HG03575 (cell line): Measurements from ENCODE around the gene GPR141.
"Not testable (repeated sequence)": the region's sequence is repeated elsewhere in the genome, so short reads cannot be mapped to it uniquely, and the experiment has no call there.

Source experiments
- ATAC-seq: cut with Tn5 transposase; IDR thresholded peaks from one replicate; pipeline ENCODE4 v1.9.1; 2021; ENCODE audit not compliant: unreplicated experiment, insufficient number of reproducible peaks, low FRiP score; ENCODE audit errors: extremely low read depth

The GPR141 gene

DNA sequence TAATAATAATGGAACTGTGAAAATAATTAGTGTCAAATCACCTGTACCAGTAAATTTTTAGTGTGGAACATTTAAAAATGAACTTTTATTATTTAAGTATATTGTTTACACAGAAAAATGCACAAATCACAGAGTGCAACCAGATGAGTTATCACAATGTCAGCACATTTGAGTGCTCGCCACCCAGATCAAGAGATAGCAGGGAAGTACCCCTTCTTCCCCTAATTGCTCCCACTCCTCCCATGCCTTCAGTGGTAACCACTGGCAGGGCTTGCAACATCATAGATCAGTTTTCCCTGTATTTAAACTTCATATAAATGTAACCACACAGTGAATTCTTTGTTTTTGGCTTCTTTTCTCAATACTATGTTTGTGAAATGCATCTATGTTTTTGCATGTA lies 7.8 kb upstream of the GPR141 start:
- no peak for ATAC-seq

DNA sequence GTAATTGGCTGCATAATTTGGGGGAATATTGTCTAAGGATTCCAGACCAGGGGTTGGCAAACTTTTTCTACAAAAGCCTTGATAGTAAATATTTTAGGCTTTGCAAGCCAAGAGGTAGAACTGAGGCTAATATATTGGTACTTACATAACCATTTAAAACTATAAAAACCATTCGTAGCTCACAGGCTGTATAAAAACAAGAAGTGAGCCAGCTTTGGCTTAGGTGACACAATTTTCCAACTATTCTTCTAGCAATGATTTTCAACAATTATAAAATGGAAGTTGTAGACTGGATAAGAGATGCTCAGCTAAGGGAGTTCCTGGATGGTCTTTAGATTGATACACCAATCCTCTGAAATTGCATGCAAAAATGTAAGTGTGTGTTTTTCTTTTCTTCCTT lies 1.4 kb downstream of the GPR141 start:
- no peak for ATAC-seq

DNA sequence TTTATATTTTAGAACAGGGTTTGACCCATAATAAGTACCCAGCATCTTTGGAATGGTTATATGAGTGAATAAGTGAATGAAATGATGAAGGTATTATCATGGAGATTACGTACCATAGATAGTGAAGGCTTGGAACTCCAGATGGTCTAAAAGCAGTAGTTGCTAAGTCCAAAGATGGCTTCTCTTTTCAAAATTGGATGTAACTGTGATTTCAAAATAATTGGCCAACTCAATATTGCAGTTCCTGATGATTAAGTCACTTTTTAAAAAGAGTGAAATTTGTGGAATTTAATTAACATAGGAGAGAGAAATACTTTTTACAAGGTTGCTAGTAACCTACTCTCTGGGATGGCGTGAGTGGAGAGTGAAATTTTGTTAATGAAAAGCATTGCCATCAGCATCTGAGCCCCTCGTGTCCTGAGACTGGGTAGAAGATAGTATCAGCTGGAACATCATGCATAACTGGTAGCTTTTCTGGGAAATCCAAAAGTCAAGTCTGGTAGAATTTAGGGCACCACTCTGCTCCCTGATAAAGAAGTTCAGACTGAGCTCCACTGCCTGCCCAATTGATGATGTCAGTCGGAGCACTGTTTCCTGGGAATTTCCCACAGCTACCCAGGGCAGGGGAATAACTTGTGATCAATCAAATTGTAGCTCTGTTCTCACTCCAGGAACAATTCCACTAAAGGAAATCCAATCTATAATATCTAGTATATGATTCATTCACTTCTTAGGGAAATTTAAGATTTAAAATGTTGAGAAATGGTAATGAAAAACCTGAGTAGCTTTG lies 3.2 kb downstream of the GPR141 start:
- no peak for ATAC-seq

DNA sequence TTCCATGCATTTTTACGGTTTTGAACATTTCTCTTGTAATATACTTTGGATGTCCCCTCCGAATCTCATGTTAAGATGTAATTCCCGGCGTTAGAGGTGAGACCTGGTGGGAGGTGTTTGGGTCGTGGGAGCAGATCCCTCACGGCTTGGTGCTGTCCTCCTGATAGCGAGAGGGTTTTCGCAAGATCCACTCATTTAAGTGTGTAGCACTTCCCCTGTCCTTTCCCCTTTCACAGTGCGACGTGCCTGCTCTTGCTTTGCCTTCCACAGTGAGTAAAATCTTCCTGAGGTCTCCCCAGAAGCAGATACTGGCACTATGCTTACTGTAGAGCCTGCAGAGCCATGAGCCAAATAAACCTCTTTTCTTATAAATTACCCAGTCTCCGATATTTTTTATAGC lies 6.6 kb downstream of the GPR141 start:
- ATAC-seq, result no peak

DNA sequence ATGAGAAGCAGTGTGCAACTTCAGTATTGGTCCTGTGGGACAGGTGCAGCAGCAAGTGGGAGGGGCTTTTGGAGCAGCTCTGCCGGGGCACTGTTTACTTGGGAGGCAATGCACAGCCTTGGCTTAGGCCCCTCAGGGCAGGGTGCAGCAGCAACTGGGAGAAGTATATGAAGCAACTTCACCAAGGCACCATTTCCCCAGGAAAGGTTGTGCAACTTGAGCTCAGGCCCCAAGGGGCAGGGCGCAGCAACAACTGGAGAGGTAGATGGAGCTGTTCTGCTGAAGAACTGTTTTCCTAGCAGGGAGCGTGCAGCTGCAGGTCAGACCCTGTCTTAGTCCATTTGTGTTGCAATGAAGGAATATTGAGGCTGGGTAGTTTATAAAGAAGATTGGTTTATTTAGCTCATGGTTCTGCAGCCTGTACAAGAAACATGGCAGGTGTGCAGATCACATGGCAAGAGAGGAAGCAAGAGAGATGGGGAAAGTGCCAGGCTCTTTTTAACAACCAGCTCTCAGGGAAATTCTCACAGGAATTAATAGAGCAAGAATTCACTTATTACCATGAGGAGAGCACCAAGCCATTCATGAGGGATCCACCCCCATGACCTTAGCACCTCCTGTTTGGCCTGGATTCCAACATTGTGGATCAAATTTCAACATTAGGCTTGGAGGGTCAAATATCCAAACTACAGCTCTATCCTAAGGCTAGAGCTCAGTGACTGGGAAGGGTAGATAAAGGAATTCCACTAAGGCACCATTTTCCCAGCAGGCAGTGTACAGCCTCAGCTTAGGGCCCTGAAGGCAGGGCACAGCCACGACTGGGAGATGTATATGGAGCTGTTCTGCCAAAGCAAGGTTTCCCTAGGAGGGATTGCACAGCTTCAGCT lies 10.9 kb downstream of the GPR141 start:
- no peak for ATAC-seq

DNA sequence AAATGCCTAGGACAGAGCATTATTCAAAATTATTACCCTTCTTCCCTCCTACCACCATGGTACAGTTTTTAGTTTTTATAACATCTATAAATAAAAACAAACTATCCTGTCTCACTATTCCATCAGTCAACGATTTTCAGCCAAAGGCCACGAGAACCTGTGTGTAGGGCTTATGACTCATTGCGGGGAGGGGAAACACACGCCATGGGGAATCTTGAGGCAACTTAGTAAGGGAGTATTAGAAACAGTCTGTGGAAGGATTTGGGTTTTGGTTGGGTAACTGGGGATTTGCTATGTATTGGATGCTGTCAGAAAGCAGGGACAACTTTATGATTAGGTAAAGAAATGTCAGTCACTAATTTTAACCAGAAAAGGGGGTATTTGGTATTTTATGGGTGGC lies 14.7 kb downstream of the GPR141 start:
- no peak for ATAC-seq

DNA sequence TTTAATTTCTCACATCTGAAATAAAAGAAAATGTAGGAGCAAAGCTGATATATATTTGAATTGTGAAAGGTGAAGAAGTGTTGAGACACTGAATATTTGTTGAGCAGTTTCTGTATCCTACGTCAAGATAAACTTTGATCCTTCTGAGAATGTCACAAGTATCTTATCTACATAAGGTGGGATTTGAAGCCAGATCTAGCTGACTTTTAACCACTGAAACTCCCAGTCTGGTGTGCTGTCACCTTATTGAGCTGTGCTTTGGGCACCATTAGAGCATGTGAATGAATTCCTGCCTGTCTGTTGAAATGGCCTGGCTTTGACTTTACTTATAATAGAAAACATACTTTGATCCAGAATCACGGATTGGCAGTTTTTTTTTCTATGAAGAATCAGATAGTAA lies 15.2 kb downstream of the GPR141 start:
- ATAC-seq, result no peak

DNA sequence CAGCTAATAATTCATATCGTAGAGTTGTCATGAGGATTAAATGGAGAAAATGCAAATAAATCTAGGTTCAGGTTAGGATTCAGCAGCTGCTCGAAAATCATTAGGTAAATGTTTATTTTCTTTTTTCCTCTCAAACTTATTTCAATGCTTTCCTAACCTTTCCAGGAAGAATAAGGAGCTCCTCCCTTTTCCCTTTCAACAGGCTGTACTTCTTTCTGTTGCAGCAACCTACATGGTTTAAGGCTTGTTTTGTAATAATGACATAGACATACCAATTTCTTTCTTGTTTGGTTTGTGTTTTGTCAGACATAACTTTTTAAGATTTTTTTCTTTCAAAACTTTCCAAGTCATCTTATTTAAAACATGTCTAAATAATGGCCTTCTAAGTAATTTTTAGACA lies 18.2 kb downstream of the GPR141 start:
- no peak for ATAC-seq

DNA sequence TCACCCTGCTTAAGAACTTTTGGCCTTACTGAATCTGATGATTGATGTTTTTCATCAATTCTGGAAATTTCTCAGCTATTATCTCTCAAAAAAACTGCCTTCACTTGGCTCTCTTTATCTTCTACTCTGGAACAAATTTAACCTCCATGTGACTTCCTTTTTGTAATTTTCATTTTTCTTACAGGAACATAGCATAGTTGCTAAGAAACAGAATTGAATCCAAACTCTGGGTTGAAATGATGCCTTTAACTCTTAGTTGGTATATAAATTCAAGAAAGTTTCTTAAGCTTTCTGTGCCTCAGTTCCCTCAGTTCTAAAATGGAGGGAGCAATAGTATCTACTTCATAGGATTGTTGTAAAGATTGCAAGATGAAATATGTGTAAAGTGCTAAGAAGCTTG lies 19.8 kb downstream of the GPR141 start:
- ATAC-seq, result no peak

DNA sequence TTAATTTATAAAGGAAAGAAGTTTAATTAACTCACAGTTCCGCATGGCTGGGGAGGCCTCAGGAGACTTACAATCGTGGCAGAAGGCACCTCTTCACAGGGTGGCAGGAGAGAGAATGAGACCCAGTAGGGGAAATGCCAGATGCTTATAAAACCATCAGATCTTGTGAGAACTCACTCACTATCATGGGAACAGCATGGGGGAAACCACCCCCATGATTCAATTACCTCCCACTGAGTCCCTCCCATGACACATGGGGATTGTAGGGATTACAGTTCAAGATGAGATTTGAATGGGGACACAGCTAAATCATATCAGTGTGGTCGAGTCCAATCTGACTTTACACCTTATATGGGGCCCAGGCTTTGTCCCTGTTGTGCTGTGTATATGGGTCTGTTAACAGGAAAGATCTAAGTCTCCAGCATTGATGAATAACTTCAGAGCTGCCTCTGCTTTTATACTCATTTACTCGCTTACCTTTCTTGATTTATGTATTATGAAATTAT lies 20.8 kb downstream of the GPR141 start:
- not testable (repeated sequence) for ATAC-seq

DNA sequence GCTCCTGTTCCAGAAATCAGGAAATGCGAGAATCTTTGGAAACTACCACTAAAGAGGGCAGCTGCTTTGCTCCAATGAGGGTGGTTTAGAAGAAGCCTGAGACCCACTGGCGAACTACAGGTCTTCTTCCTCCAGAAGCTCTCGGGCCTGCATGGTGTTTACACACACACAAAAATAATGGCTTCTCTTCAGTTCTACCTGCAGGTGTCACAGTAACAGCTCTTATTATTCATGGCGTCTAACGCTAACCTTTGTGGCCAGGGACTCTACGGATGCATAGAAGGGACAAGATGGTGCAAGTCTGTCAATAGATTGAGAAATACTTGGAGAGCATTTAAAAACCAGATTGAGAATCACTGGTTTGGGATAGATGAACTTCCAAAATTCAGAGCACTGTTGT lies 22.4 kb downstream of the GPR141 start:
- no peak for ATAC-seq

DNA sequence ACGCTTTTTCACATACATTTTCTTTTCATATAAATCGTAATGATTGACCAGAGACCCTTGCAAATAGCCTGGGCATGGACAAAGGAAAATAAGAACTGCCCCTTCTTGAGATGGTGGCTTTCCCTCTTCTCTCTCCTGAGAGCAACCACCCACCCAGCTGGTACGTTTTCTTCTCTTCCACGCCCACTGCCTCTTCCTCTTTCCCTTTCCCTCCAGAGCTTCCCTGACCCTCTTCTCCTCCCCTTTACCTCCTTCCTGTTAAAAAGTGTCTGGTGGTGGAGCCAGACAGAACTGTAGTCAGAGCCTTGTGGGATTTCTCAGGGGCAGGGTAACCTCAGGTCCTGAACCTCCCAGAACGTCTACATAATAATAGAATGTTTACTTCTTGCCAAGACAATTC lies 23.2 kb downstream of the GPR141 start:
- no peak for ATAC-seq

DNA sequence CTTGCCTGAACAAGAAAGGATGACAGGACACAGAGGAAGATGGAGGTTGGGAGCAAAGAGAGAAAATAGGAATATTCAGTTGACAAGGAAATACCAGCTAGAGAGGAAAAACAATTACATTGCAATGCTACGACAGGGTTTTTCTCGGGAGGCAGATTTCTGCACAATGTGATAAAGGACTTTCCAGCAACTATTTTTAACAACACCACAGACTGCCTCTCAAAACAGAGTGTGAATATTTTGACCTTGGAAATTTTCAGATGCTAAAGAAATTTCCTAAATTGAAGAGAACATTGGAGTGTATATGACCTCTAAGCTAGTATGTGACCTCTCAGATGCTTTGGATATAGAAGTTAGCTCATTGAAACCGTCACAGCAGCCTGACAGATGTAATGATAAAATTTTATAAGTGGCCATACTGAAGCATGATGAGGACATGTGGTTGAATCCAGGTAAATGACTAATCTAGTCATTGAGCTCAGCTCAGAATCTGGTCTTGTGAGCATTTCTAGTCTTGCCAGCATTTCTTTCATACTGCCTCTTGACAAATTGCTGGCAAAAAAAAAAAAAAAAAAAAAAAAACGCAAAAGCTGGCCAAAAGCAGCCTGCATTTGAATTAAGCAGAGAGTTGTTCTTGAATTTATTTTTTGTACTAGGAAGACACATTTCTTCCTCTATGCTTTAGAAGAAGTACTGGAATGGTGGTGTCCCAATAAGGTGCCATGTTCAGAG lies 24.4 kb downstream of the GPR141 start:
- ATAC-seq, result no peak

DNA sequence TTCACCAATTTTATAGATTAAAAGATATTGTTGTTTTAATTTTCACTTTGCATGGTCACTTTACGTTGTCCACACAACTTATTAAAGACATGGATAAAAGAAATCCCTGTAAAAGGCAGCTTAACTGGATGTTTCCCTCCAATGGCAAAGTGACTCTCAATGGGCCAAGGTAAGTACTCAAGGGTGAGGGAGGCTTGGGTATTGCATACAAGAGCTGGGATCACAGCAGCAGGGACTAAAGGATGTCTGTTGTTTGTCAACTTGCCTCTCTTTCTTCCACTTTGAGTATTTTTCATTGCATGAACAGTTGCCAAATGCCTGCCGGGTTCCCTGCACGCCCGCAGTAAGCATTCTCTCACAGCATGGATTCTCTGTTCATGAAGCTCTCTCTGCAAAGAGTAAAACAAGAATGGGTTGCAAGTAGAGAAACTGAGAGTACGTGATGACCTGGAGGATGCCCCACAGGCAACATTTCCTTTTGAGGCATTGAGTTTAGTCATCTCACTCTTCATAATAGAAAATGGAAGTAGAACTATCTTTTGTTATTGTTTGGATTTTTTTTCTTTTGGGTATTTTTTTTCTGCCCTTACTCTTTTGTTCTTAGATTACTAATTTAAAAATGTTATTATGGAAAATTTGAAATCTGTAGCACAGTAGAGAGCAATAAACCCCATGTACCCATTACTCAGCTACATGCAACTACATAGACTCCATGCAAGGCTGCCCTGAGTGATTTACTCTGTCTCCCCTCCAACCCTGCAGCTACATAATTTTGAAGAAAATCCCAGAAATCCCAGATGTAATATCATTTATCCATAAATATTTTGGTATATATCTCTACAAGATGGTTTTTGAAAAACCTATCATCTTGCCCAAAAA lies 26.3 kb downstream of the GPR141 start:
- ATAC-seq, result peak; percentile 94

DNA sequence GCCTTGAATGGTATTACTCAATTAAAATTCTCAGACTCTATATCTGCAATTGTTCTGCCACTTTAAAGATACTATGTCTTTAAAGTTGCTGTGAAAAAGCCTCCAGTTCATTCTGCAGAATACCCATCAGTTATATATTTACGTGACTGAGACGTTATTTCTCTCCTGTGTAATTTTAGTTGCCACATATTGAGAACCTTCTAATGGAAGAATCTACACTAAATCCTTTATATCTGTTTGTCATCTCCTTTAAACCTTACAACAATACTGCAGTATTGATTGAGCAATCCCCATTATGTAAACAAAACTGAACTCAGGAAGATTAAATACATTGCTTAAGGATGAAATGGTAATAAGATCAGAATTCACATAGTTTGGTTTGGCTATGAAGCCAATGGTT lies 30.0 kb downstream of the GPR141 start:
- no peak for ATAC-seq

DNA sequence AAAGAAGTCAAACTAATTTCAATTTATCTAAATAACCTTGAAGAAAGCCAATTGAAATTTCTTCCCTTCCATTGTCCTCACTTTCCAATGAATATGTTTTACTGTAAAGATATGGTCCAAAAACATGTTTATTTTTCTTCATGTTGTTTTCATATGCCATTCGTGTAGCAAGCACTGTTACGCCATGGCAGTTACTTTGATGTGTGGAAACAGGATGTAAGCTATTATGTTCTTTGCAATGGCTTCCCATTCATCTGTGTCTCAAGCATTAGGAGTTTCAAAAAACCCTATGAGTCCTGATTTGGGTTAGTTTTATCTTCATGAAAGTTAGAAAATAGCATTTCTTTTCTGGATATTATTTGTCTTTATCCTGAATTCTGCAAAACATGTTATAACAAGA lies 31.0 kb downstream of the GPR141 start:
- no peak for ATAC-seq

DNA sequence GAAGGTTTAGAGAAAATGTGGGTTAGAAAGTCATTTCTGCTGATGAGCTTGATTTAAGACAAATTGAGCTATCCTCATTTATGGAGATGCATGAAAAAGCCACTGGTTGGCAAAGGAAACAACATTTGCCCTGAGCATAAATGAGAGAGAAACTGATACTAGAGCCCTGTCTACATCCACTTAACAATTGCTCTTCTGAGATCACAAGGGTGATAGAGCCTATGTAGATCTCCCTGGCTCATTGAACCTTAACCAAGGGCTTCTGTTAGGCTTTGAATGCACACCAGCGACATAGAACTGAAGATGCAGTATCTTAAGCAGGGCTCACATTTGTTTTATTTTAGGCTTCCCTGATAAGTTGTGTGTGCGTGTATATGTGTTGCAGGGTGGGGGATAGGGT lies 35.0 kb downstream of the GPR141 start:
- no peak for ATAC-seq

DNA sequence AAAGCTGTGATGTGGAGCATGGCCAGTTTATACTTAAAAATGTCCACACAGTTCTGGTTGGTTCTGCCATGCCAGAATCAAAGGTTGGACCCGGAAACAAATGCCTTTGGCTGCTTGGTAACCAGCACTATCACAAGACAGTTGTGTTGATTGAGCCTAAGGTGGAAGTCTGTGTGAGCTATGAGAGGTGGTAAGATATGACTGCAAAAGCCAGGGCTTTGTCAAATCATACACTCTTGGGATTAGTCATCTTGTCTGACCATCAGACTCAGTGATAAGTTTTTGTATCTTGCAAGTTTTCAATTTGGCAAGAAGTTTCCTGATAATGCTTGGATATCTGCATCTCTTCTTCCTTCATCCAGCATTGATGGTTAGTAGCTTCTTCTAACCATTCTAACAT lies 35.5 kb downstream of the GPR141 start:
- ATAC-seq, result peak; percentile 71

DNA sequence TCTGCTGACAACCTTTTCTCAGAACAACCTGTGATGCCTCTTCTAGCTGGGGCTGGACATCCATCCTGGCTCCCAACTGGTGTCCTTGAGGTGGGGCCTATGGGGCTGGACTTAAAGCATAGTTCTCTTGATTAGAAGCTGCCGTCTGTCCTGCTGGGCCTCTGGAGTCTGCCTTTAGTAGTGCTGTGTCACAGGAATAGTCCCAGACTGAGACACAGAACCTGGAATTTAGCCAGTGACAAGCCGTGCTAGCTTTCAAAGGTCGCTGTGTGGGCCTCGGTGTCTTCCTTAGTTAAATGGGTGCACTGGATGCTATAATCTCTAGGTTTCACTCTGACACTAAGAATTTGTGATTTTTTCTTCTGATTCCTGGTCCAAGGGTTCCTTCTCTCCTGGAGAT lies 41.2 kb downstream of the GPR141 start:
- no peak for ATAC-seq
